ENCODE results near the gene PTK7. TPM values are rescaled to one million over a fixed set of nuclear protein-coding genes. Genes with fewer than 3 reads are reported as not detected.

Gene PTK7
- total and polyA plus RNA-seq, 2 experiments from 2014 or later = 46.1 to 147 TPM

GRCh38 chr6:43188426-43188825 is 112.3 kb downstream of the PTK7 start:
- H3K4me1 Mint-ChIP-seq = peaks cover under 1% of the 10 kb centered on the region; the same call in 1 of the 3 replicates

More at GRCh38 chr6:43188426-43188825, 112.3 kb downstream of the PTK7 start:
- no peaks in the 10 kb centered on the region for H4K20me1 ChIP-seq (replicated peaks; ENCODE audit: insufficient read depth)
- H3K27ac ChIP-seq (ENCODE audit: low read depth) = no peak overlapping the region
- no peak for ATAC-seq
- no peaks in the 10 kb centered on the region for H3K9me2 ChIP-seq (ENCODE audit: insufficient read depth)
- H3K4me2 ChIP-seq = no peak overlapping the region
- H3K36me3 ChIP-seq (ENCODE audit: insufficient read depth) = no peaks in the 10 kb centered on the region
- Mint-ChIP-seq H3K4me3 (no peak overlapping the region), H3K27me3 (ENCODE audit: insufficient read depth, low read depth, poor library complexity) (peaks cover 13% of the 10 kb centered on the region), H3K9me3 (no peaks in the 10 kb centered on the region), H3K36me3 (ENCODE audit: low read depth) (peaks cover 7% of the 10 kb centered on the region), H3K27ac (no peak overlapping the region)
- no peak overlapping the region for H3K4me3 ChIP-seq
- H2AFZ ChIP-seq = no peak overlapping the region
- H3F3A ChIP-seq (replicated peaks; ENCODE audit: low read depth) = no peaks in the 10 kb centered on the region
- no peak for DNase-seq (ENCODE audit: low spot score)
- H3K27me3 ChIP-seq (ENCODE audit: insufficient read depth) = no peaks in the 10 kb centered on the region
- TF ChIP-seq, protein P1, sequence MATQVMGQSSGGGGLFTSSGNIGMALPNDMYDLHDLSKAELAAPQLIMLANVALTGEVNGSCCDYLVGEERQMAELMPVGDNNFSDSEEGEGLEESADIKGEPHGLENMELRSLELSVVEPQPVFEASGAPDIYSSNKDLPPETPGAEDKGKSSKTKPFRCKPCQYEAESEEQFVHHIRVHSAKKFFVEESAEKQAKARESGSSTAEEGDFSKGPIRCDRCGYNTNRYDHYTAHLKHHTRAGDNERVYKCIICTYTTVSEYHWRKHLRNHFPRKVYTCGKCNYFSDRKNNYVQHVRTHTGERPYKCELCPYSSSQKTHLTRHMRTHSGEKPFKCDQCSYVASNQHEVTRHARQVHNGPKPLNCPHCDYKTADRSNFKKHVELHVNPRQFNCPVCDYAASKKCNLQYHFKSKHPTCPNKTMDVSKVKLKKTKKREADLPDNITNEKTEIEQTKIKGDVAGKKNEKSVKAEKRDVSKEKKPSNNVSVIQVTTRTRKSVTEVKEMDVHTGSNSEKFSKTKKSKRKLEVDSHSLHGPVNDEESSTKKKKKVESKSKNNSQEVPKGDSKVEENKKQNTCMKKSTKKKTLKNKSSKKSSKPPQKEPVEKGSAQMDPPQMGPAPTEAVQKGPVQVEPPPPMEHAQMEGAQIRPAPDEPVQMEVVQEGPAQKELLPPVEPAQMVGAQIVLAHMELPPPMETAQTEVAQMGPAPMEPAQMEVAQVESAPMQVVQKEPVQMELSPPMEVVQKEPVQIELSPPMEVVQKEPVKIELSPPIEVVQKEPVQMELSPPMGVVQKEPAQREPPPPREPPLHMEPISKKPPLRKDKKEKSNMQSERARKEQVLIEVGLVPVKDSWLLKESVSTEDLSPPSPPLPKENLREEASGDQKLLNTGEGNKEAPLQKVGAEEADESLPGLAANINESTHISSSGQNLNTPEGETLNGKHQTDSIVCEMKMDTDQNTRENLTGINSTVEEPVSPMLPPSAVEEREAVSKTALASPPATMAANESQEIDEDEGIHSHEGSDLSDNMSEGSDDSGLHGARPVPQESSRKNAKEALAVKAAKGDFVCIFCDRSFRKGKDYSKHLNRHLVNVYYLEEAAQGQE (IDR thresholded peaks at IDR 0.05; ENCODE audit: unreplicated experiment) = no peak
- no peak for TF ChIP-seq ETS1 (IDR thresholded peaks at IDR 0.05)
- TF ChIP-seq ZNF331 (CRISPR knock-in tag; IDR thresholded peaks at IDR 0.05; ENCODE audit: low read depth) = no peak
- TF ChIP-seq CREB1 (CRISPR knock-in tag; IDR thresholded peaks at IDR 0.05; ENCODE audit: low read depth) = no peak
- TF ChIP-seq, protein P2, sequence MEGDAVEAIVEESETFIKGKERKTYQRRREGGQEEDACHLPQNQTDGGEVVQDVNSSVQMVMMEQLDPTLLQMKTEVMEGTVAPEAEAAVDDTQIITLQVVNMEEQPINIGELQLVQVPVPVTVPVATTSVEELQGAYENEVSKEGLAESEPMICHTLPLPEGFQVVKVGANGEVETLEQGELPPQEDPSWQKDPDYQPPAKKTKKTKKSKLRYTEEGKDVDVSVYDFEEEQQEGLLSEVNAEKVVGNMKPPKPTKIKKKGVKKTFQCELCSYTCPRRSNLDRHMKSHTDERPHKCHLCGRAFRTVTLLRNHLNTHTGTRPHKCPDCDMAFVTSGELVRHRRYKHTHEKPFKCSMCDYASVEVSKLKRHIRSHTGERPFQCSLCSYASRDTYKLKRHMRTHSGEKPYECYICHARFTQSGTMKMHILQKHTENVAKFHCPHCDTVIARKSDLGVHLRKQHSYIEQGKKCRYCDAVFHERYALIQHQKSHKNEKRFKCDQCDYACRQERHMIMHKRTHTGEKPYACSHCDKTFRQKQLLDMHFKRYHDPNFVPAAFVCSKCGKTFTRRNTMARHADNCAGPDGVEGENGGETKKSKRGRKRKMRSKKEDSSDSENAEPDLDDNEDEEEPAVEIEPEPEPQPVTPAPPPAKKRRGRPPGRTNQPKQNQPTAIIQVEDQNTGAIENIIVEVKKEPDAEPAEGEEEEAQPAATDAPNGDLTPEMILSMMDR (conservative IDR thresholded peaks at IDR 0.05; ENCODE audit: low read depth in 2 of 2) = no peak
- TF ChIP-seq, protein P3, sequence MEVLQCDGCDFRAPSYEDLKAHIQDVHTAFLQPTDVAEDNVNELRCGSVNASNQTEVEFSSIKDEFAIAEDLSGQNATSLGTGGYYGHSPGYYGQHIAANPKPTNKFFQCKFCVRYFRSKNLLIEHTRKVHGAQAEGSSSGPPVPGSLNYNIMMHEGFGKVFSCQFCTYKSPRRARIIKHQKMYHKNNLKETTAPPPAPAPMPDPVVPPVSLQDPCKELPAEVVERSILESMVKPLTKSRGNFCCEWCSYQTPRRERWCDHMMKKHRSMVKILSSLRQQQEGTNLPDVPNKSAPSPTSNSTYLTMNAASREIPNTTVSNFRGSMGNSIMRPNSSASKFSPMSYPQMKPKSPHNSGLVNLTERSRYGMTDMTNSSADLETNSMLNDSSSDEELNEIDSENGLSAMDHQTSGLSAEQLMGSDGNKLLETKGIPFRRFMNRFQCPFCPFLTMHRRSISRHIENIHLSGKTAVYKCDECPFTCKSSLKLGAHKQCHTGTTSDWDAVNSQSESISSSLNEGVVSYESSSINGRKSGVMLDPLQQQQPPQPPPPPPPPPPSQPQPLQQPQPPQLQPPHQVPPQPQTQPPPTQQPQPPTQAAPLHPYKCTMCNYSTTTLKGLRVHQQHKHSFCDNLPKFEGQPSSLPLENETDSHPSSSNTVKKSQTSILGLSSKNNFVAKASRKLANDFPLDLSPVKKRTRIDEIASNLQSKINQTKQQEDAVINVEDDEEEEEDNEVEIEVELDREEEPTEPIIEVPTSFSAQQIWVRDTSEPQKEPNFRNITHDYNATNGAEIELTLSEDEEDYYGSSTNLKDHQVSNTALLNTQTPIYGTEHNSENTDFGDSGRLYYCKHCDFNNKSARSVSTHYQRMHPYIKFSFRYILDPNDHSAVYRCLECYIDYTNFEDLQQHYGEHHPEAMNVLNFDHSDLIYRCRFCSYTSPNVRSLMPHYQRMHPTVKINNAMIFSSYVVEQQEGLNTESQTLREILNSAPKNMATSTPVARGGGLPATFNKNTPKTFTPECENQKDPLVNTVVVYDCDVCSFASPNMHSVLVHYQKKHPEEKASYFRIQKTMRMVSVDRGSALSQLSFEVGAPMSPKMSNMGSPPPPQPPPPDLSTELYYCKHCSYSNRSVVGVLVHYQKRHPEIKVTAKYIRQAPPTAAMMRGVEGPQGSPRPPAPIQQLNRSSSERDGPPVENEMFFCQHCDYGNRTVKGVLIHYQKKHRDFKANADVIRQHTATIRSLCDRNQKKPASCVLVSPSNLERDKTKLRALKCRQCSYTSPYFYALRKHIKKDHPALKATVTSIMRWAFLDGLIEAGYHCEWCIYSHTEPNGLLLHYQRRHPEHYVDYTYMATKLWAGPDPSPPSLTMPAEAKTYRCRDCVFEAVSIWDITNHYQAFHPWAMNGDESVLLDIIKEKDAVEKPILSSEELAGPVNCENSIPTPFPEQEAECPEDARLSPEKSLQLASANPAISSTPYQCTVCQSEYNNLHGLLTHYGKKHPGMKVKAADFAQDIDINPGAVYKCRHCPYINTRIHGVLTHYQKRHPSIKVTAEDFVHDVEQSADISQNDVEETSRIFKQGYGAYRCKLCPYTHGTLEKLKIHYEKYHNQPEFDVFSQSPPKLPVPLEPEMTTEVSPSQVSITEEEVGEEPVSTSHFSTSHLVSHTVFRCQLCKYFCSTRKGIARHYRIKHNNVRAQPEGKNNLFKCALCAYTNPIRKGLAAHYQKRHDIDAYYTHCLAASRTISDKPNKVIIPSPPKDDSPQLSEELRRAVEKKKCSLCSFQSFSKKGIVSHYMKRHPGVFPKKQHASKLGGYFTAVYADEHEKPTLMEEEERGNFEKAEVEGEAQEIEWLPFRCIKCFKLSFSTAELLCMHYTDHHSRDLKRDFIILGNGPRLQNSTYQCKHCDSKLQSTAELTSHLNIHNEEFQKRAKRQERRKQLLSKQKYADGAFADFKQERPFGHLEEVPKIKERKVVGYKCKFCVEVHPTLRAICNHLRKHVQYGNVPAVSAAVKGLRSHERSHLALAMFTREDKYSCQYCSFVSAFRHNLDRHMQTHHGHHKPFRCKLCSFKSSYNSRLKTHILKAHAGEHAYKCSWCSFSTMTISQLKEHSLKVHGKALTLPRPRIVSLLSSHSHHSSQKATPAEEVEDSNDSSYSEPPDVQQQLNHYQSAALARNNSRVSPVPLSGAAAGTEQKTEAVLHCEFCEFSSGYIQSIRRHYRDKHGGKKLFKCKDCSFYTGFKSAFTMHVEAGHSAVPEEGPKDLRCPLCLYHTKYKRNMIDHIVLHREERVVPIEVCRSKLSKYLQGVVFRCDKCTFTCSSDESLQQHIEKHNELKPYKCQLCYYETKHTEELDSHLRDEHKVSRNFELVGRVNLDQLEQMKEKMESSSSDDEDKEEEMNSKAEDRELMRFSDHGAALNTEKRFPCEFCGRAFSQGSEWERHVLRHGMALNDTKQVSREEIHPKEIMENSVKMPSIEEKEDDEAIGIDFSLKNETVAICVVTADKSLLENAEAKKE (CRISPR knock-in tag; IDR thresholded peaks at IDR 0.05) = no peak
- no peak for TF ChIP-seq EZH2 (IDR thresholded peaks at IDR 0.05; ENCODE audit: low read depth, unreplicated experiment)
- no peaks in the 10 kb centered on the region for H3K4me1 ChIP-seq (ENCODE audit: insufficient read depth)
- no peaks in the 10 kb centered on the region for H3K79me2 ChIP-seq (replicated peaks; ENCODE audit: insufficient read depth)

Measured in GM23338 (cell line).